ENCODE measurements around the gene SLC22A23.
"Not testable (repeated sequence)": the region's sequence is repeated elsewhere in the genome, so short reads cannot be mapped to it uniquely, and the experiment has no call there.

The SLC22A23 gene

GRCh38 chr6:3249821-3250220, 207.0 kb downstream of the SLC22A23 start:
- Histone ChIP-seq H3K27me3 (peaks cover 0 to 28% of the 10 kb centered on the region in 2 donors), H3K36me3 (no peaks in the 10 kb centered on the region), H3K27ac (no peak overlapping the region), H3K4me1 (peaks cover 0 to 21% (median 13%) of the 10 kb centered on the region in 4 donors), H3K4me3 (no peak overlapping the region), H3K9me3 (no peaks in the 10 kb centered on the region)
- no peak for TF ChIP-seq CTCF (IDR thresholded peaks at IDR 0.05)
- DNase-seq: no peak
- intact Hi-C loops (cut with DNase I; ENCODE audit: low total_unique reads): loop anchor here (10.0 kb wide), 1 partner anchor 95 kb away; the partner anchor contains the start of gene TUBB2A

- Histone ChIP-seq H3K27ac (no peak overlapping the region), H3K27me3 (peaks cover 0 to 35% of the 10 kb centered on the region in 2 donors), H3K4me1 (peaks cover 0 to 21% (median 13%) of the 10 kb centered on the region in 4 donors), H3K4me3 (peak overlapping the region; percentile 21 to 39), H3K9me3 (no peaks in the 10 kb centered on the region), H3K36me3 (no peaks in the 10 kb centered on the region)
- DNase-seq: peak in 1 of 2 donors; percentile 69
- intact Hi-C loops (cut with DNase I; ENCODE audit: low total_unique reads): loop anchor here (10.0 kb wide), 1 partner anchor 93 kb away; the partner anchor contains the start of gene TUBB2A
- no peak for TF ChIP-seq CTCF (IDR thresholded peaks at IDR 0.05)
Observed at GRCh38 chr6:3247255-3248146, 209.3 kb downstream of the SLC22A23 start.

GRCh38 chr6:3245216-3245615, 211.6 kb downstream of the SLC22A23 start:
- peak in 1 of 2 donors; percentile 32 for DNase-seq
- H3K4me1 ChIP-seq: peaks cover 0 to 13% (median 9%) of the 10 kb centered on the region in 4 donors
- no peak for TF ChIP-seq CTCF (IDR thresholded peaks at IDR 0.05)
- H3K36me3 ChIP-seq: no peaks in the 10 kb centered on the region
- no peaks in the 10 kb centered on the region for H3K9me3 ChIP-seq
- no peak overlapping the region for H3K27ac ChIP-seq
- no peak overlapping the region for H3K4me3 ChIP-seq
- intact Hi-C loops (cut with DNase I; ENCODE audit: low total_unique reads): loop anchor here (10.0 kb wide), 1 partner anchor 90 kb away; the partner anchor contains the start of gene TUBB2A
- H3K27me3 ChIP-seq: peaks cover 0 to 35% of the 10 kb centered on the region in 2 donors

GRCh38 chr6:3244832-3245161, 212.1 kb downstream of the SLC22A23 start:
- H3K9me3 ChIP-seq, H3K36me3 ChIP-seq, H3K4me3 ChIP-seq, H3K27ac ChIP-seq: not testable (repeated sequence)
- DNase-seq: peak in 1 of 2 donors; percentile 7
- intact Hi-C loops (cut with DNase I; ENCODE audit: low total_unique reads): loop anchor here (10.0 kb wide), 1 partner anchor 90 kb away; the partner anchor contains the start of gene TUBB2A
- H3K27me3 ChIP-seq: peaks cover 0 to 33% of the 10 kb centered on the region in 2 donors
- peaks cover 0 to 13% (median 9%) of the 10 kb centered on the region in 4 donors for H3K4me1 ChIP-seq

- no peak for TF ChIP-seq CTCF (IDR thresholded peaks at IDR 0.05)
- intact Hi-C loops (cut with DNase I; ENCODE audit: low total_unique reads): loop anchor here (10.0 kb wide), 1 partner anchor 89 kb away; the partner anchor contains the start of gene TUBB2A
- peak in 1 of 2 donors; percentile 12 for DNase-seq
- Histone ChIP-seq H3K27me3 (peaks cover 0 to 30% of the 10 kb centered on the region in 2 donors), H3K4me1 (peaks cover 0 to 13% (median 9%) of the 10 kb centered on the region in 4 donors), H3K9me3 (no peaks in the 10 kb centered on the region), H3K4me3 (no peak overlapping the region), H3K36me3 (no peaks in the 10 kb centered on the region), H3K27ac (no peak overlapping the region)
Observed at GRCh38 chr6:3244003-3244831, 212.6 kb downstream of the SLC22A23 start.

All from tibial artery (tissue), 4 donors.